Esophagus squamous epithelium (tissue), 4 donors: ENCODE results near the gene CALHM5.

Experiments
- POLR2A ChIP-seq, 4 donors: fragments of 450-650 bp; IDR thresholded peaks; one replicate each; pipeline ENCODE4 v1.6.1; 2017; ENCODE audit warnings: antibody characterized with exemption in 4 of 4, mild to moderate bottlenecking in 4 of 4, moderate library complexity in 3 of 4
- TF ChIP-seq, protein P1 (sequence below), 6 experiments: fragments of 450-650 bp in 4 of 6; fragments of 200-600 bp in 2 of 6; sonication (generic) in 2 of 6; IDR thresholded peaks; one replicate each; pipeline ENCODE4 v1.5.1; 2016 to 2019; ENCODE audit warnings: antibody characterized with exemption in 6 of 6, mild to moderate bottlenecking in 4 of 6, moderate library complexity in 4 of 6

DNA sequence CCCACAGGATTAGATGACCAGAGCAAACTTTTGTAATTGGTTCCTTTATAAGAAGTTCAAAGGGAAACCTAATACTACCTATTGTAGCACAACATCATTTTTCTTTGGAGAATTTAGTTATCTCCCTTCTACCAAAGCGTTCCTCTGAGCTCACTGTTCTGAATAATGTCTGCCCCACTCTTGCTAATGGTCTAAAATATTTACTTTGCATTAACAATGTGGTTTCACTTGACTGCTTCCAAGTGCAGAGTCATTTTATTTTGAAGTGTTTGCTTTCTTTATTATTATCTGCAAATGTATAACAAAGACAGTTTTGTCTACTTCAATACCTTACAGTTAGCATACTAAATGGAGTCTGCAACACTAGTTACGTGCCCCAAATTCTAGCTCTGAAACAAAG is 19.0 kb downstream of the CALHM5 start:
- TF ChIP-seq, protein P1, sequence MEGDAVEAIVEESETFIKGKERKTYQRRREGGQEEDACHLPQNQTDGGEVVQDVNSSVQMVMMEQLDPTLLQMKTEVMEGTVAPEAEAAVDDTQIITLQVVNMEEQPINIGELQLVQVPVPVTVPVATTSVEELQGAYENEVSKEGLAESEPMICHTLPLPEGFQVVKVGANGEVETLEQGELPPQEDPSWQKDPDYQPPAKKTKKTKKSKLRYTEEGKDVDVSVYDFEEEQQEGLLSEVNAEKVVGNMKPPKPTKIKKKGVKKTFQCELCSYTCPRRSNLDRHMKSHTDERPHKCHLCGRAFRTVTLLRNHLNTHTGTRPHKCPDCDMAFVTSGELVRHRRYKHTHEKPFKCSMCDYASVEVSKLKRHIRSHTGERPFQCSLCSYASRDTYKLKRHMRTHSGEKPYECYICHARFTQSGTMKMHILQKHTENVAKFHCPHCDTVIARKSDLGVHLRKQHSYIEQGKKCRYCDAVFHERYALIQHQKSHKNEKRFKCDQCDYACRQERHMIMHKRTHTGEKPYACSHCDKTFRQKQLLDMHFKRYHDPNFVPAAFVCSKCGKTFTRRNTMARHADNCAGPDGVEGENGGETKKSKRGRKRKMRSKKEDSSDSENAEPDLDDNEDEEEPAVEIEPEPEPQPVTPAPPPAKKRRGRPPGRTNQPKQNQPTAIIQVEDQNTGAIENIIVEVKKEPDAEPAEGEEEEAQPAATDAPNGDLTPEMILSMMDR (IDR thresholded peaks at IDR 0.05) = no peak
- TF ChIP-seq POLR2A (IDR thresholded peaks at IDR 0.05) = no peak
